SK-N-SH (cell line): Measurements from ENCODE around the gene PLEKHG5. TPM values are rescaled to one million over a fixed set of nuclear protein-coding genes. Genes with fewer than 3 reads are reported as not detected.
"Not testable (repeated sequence)": the region's sequence is repeated elsewhere in the genome, so short reads cannot be mapped to it uniquely, and the experiment has no call there.

ENCODE experiments used
- CTCF ChIA-PET: fragments of 300-600, 350-600 bp; formaldehyde crosslinking; extraction: SDS; loops from one replicate; lab custom pipeline; 2021; lab: Yijun Ruan, JAX
- POLR2A ChIA-PET: fragments of 350-600 bp; sonication (Branson Sonifier 250); formaldehyde crosslinking; extraction: SDS; loops from one replicate; lab custom pipeline; 2020; ENCODE audit warnings: antibody characterized with exemption, inconsistent platforms; lab: Yijun Ruan, JAX
- DNase-seq: peaks from one replicate; pipeline ENCODE4 v3.0.0; 2012
- H2AFZ ChIP-seq: fragments of 200-600 bp; sonication (generic); 2 replicates; pipeline ENCODE4 v1.8.1; 2016; ENCODE audit warnings: antibody characterized with exemption, mild to moderate bottlenecking, low read depth
- H3F3A ChIP-seq: fragments of 200-600 bp; sonication (generic); replicated peaks from 2 replicates; pipeline ENCODE3; 2016; ENCODE audit warnings: antibody characterized with exemption, mild to moderate bottlenecking; ENCODE audit not compliant: insufficient read depth
- H3K27ac ChIP-seq, 2 experiments: fragments of 200-500 bp in 1 of 2; fragments of 200-600 bp in 1 of 2; sonication (Bioruptor generic) in 1 of 2; sonication (generic), shearing (Covaris generic) in 1 of 2; 2 replicates each; pipeline versions ENCODE4 v1.5.1 to v1.6.1; 2014 to 2016; ENCODE audit warnings: low read depth in 2 of 2, inconsistent platforms in 1 of 2, low read length in 1 of 2, mild to moderate bottlenecking in 1 of 2, mixed read lengths in 1 of 2
- H3K27me3 ChIP-seq: fragments of 200-600 bp; sonication (generic), shearing (Covaris generic); 2 replicates; pipeline ENCODE4 v1.6.1; 2016; ENCODE audit warnings: mixed run types; ENCODE audit not compliant: insufficient read depth
- H3K36me3 ChIP-seq, 2 experiments: fragments of 200-500 bp in 1 of 2; fragments of 200-600 bp in 1 of 2; sonication (Bioruptor generic) in 1 of 2; sonication (generic) in 1 of 2; replicated peaks in 1 of 2; 2 replicates each; pipeline versions ENCODE3 to v1.5.1; 2014 to 2016; ENCODE audit warnings: low read length in 1 of 2, mild to moderate bottlenecking in 1 of 2; ENCODE audit not compliant: insufficient read depth in 2 of 2, control insufficient read depth in 1 of 2
- H3K4me1 ChIP-seq, 2 experiments: fragments of 200-500 bp in 1 of 2; fragments of 200-600 bp in 1 of 2; sonication (Bioruptor generic) in 1 of 2; sonication (generic), shearing (Covaris generic) in 1 of 2; 2 replicates each; pipeline versions ENCODE4 v1.5.1 to v1.6.1; 2014 to 2016; ENCODE audit warnings: low read depth in 1 of 2, low read length in 1 of 2, mixed run types in 1 of 2; ENCODE audit not compliant: insufficient read depth in 2 of 2, control insufficient read depth in 1 of 2
- H3K4me2 ChIP-seq: fragments of 200-600 bp; sonication (generic), shearing (Covaris generic); 2 replicates; pipeline ENCODE4 v1.6.1; 2017; ENCODE audit warnings: mixed run types
- H3K4me3 ChIP-seq, 2 experiments: fragments of 200-500 bp in 1 of 2; fragments of 200-600 bp in 1 of 2; sonication (Bioruptor generic) in 1 of 2; sonication (generic), shearing (Covaris generic) in 1 of 2; 2 replicates each; pipeline versions ENCODE4 v1.5.1 to v1.8.1; 2014 to 2016; ENCODE audit warnings: low read depth in 2 of 2, inconsistent platforms in 1 of 2, low read length in 1 of 2, mild to moderate bottlenecking in 1 of 2, mixed read lengths in 1 of 2, moderate library complexity in 1 of 2
- H3K79me2 ChIP-seq: fragments of 200-600 bp; sonication (generic); 2 replicates; pipeline ENCODE4 v1.8.1; 2017; ENCODE audit warnings: mild to moderate bottlenecking; ENCODE audit not compliant: insufficient read depth
- H3K9ac ChIP-seq: fragments of 200-600 bp; sonication (generic); 2 replicates; pipeline ENCODE4 v1.6.1; 2017; ENCODE audit warnings: mixed run types
- H3K9me2 ChIP-seq: fragments of 200-600 bp; sonication (generic); 2 replicates; pipeline ENCODE4 v1.6.1; 2017; ENCODE audit warnings: mixed run types
- H3K9me3 ChIP-seq: fragments of 200-600 bp; sonication (generic); 2 replicates; pipeline ENCODE4 v1.6.1; 2017; ENCODE audit warnings: mixed run types, mild to moderate bottlenecking, moderate library complexity
- H4K20me1 ChIP-seq: fragments of 200-600 bp; sonication (generic); 2 replicates; pipeline ENCODE4 v1.6.1; 2017; ENCODE audit warnings: mild to moderate bottlenecking, mixed run types; ENCODE audit not compliant: insufficient read depth
- EP300 ChIP-seq, 2 experiments: IDR thresholded peaks; 2 replicates each; pipeline versions ENCODE4 v1.4.0 to v1.6.1; 2012; ENCODE audit warnings: borderline replicate concordance in 1 of 2, low read depth in 1 of 2, low read length in 1 of 2
- EZH2phosphoT487 ChIP-seq: fragments of 200-600 bp; sonication (generic); IDR thresholded peaks from 2 replicates; pipeline ENCODE4 v1.6.1; 2017; ENCODE audit warnings: low read depth, mixed run types, mild to moderate bottlenecking, antibody characterized with exemption, moderate library complexity, borderline replicate concordance
- GABPA ChIP-seq: IDR thresholded peaks from 2 replicates; pipeline ENCODE4 v1.4.0; 2012; ENCODE audit warnings: low read depth, mild to moderate bottlenecking
- GATA2 ChIP-seq: sonication (generic); formaldehyde crosslinking; IDR thresholded peaks from 2 replicates; pipeline ENCODE4 v1.5.0; 2020; ENCODE audit warnings: mild to moderate bottlenecking, missing genetic modification reagents
- JUND ChIP-seq: IDR thresholded peaks from 2 replicates; pipeline ENCODE4 v1.4.0; 2012
- MXI1 ChIP-seq: IDR thresholded peaks from 2 replicates; pipeline ENCODE4 v1.6.1; 2012; ENCODE audit warnings: mild to moderate bottlenecking, low read depth, low read length, improper control_type of control experiment
- PBX3 ChIP-seq: IDR thresholded peaks from 2 replicates; pipeline ENCODE4; 2012
- POLR2AphosphoS5 ChIP-seq: IDR thresholded peaks from 2 replicates; pipeline ENCODE4 v1.6.1; 2012; ENCODE audit warnings: low read depth, low read length
- RAD21 ChIP-seq: IDR thresholded peaks from 2 replicates; pipeline ENCODE4 v1.6.1; 2012; ENCODE audit warnings: mild to moderate bottlenecking, low read length
- RFX5 ChIP-seq: IDR thresholded peaks from 2 replicates; pipeline ENCODE4 v1.6.1; 2012; ENCODE audit warnings: mild to moderate bottlenecking, improper control_type of control experiment, low read length
- SIN3A ChIP-seq: IDR thresholded peaks from 2 replicates; pipeline ENCODE4 v1.6.1; 2012; ENCODE audit warnings: low read depth, mild to moderate bottlenecking, low read length, moderate library complexity, borderline replicate concordance
- SMC3 ChIP-seq: IDR thresholded peaks from 2 replicates; pipeline ENCODE4 v1.6.1; 2012; ENCODE audit warnings: low read depth, low read length, improper control_type of control experiment
- WGBS: methylation state at CpG from one replicate; pipeline ENCODE4 v1.1.6; 2017; ENCODE audit warnings: low lambda C conversion rate; 5-methylcytosine and 5-hydroxymethylcytosine counted together
- polyA plus RNA-seq, 3 experiments: library from polyadenylated mRNA; depleted of rRNA; stranded (reverse); fragments of >200 nt; gene quantifications; 2 replicates each; pipeline ENCODE4 v1.2.3, GENCODE V29; 2012

Gene PLEKHG5
- polyA plus RNA-seq, 1 of the 3 experiments (the other 2 are of a cell fraction), result 14.9 TPM

- not testable (repeated sequence) for H3K4me1 ChIP-seq, H3K9ac ChIP-seq, DNase-seq, H4K20me1 ChIP-seq, H3K27me3 ChIP-seq, H3K4me2 ChIP-seq, H3K27ac ChIP-seq, H3K9me2 ChIP-seq, H3K4me3 ChIP-seq, H3K36me3 ChIP-seq, H3K9me3 ChIP-seq, H3K79me2 ChIP-seq, H2AFZ ChIP-seq, H3F3A ChIP-seq
- ChIA-PET POLR2A (interaction anchor here (1.2 kb wide), 1 partner anchor 184 kb away, joined by 4 read pairs; no protein-coding TSS in a partner anchor), CTCF (interaction anchor here (0.7 to 3.3 kb wide), 8 partner anchors 7 to 183 kb away, joined by 3 to 13 read pairs (median 3); partner anchors contain the start of gene HES2)
- WGBS, result 100% methylated on average over 2 of the region's 19 CpGs
These were observed 61.6 kb downstream of the PLEKHG5 start for GRCh38 chr1:6429660-6430411.

GRCh38 chr1:6428453-6428852, 63.0 kb downstream of the PLEKHG5 start:
- H4K20me1 ChIP-seq, H3K9me2 ChIP-seq, H3K27ac ChIP-seq, POLR2A ChIA-PET, H2AFZ ChIP-seq, H3K79me2 ChIP-seq, H3F3A ChIP-seq, H3K36me3 ChIP-seq, H3K4me2 ChIP-seq, H3K9me3 ChIP-seq, H3K9ac ChIP-seq, H3K4me1 ChIP-seq, DNase-seq, H3K4me3 ChIP-seq: not testable (repeated sequence)
- CTCF ChIA-PET, result interaction anchor here (0.6 to 0.9 kb wide), 3 partner anchors 9 to 25 kb away, joined by 3 to 4 read pairs (median 3); no protein-coding TSS in a partner anchor
- peaks cover 17% of the 10 kb centered on the region for H3K27me3 ChIP-seq
- WGBS, result no CpG with 5 or more reads among the region's 6 CpGs

- peaks cover 6 to 14% of the 10 kb centered on the region in 2 experiments; a peak in 1 of 4 replicates for H3K4me1 ChIP-seq
- H3F3A ChIP-seq, result no peaks in the 10 kb centered on the region
- CTCF ChIA-PET, result interaction anchor here (0.9 to 16.1 kb wide), 4 partner anchors 10 to 181 kb away, joined by 4 to 290 read pairs (median 15); no protein-coding TSS in a partner anchor
- no peaks in the 10 kb centered on the region for H3K36me3 ChIP-seq
- no peak overlapping the region for H2AFZ ChIP-seq
- DNase-seq, result no peak
- H3K27ac ChIP-seq, result no peak overlapping the region
- POLR2A ChIA-PET, result no interaction called here
- no peak overlapping the region for H3K9ac ChIP-seq
- no peaks in the 10 kb centered on the region for H4K20me1 ChIP-seq
- TF ChIP-seq EP300 (IDR thresholded peaks at IDR 0.05; ENCODE audit: borderline replicate concordance in 1 of 2, low read depth in 1 of 2, low read length in 1 of 2) (no peak), POLR2AphosphoS5 (no peak), PBX3 (no peak), JUND (no peak), MXI1 (no peak), RAD21 (no peak), SIN3A (no peak), RFX5 (no peak), GATA2 (CRISPR knock-in tag) (no peak), EZH2phosphoT487 (no peak), SMC3 (no peak), GABPA (no peak)
- peaks cover 17% of the 10 kb centered on the region for H3K27me3 ChIP-seq
- no peaks in the 10 kb centered on the region for H3K9me2 ChIP-seq
- H3K9me3 ChIP-seq, result no peaks in the 10 kb centered on the region
- H3K4me2 ChIP-seq, result no peak overlapping the region
- no peak overlapping the region for H3K4me3 ChIP-seq
- no peaks in the 10 kb centered on the region for H3K79me2 ChIP-seq
- WGBS, result 80% methylated on average over 7 of the region's 26 CpGs
These were observed 63.8 kb downstream of the PLEKHG5 start for GRCh38 chr1:6427441-6428390.
